Hepatocyte (in vitro differentiated cells): ENCODE data around the gene EIF4EBP3.

Source experiments
- CTCF ChIP-seq: fragments of 200-600 bp; sonication (generic); IDR thresholded peaks from 2 replicates; pipeline ENCODE4 v1.5.1; 2016; ENCODE audit warnings: antibody characterized with exemption, mild to moderate bottlenecking; ENCODE audit not compliant: poor library complexity
- EZH2 ChIP-seq: fragments of 200-600 bp; sonication (generic); IDR thresholded peaks from 2 replicates; pipeline ENCODE4 v1.6.1; 2016; ENCODE audit warnings: antibody characterized with exemption, mild to moderate bottlenecking, borderline replicate concordance
- EZH2phosphoT487 ChIP-seq: fragments of 200-600 bp; sonication (generic); IDR thresholded peaks from one replicate; pipeline ENCODE4 v1.6.1; 2018; ENCODE audit warnings: antibody characterized with exemption, mild to moderate bottlenecking, low read depth, moderate library complexity; ENCODE audit not compliant: unreplicated experiment, severe bottlenecking

GRCh38 chr5:140546851-140547507 is 483 bp upstream of the EIF4EBP3 start:
- no peak for TF ChIP-seq CTCF
- no peak for TF ChIP-seq EZH2
- no peak for TF ChIP-seq EZH2phosphoT487
